NCI-H1417 (cell line): ENCODE data around the gene CMYA5.

ENCODE experiments used
- DNase-seq, 3 experiments: peaks; one replicate each; lab custom pipeline; 2025; lab: John Stamatoyannopoulos, UW

The CMYA5 gene

DNA sequence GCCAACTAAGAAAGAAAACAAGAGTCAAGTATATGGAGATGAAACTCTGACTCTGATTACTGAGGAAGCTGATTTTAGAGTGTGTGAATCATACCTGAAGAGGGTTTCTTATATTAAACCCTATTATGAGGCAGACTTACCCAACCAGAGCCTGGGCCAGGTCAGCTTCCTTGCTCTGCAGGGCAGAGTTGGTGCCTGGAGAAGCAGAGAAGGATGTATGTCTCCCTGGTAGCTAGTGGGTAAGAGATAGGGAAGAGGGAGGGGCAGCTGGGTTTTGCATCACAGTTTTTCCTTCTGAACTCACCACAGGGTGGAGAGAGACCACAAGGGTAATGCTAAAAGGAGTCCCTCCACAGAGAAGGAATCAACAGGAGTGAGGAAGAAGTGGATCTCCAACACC, 104.1 kb downstream of the CMYA5 start:
- no peak for DNase-seq

DNA sequence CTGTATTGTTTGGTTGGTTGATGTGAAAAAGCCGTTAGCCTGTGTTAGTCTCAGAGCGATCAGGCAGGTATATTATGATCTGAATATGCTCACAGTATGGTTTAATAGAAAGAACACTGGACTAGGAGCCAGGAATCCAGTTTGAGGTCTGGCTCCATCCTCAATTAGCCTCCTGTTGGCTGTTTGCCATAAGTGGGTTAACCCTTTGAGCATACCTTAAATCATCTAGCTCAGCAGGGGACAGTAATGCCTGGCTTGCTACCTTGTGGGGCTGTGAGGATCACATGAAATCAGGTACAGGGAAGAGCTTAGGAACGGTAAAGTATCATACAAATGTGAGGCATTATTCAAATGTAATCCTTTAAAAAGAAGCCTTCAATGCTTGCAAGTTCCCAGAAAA, 104.7 kb downstream of the CMYA5 start:
- peak in 2 of 3 experiments; percentile 30 to 79 for DNase-seq

DNA sequence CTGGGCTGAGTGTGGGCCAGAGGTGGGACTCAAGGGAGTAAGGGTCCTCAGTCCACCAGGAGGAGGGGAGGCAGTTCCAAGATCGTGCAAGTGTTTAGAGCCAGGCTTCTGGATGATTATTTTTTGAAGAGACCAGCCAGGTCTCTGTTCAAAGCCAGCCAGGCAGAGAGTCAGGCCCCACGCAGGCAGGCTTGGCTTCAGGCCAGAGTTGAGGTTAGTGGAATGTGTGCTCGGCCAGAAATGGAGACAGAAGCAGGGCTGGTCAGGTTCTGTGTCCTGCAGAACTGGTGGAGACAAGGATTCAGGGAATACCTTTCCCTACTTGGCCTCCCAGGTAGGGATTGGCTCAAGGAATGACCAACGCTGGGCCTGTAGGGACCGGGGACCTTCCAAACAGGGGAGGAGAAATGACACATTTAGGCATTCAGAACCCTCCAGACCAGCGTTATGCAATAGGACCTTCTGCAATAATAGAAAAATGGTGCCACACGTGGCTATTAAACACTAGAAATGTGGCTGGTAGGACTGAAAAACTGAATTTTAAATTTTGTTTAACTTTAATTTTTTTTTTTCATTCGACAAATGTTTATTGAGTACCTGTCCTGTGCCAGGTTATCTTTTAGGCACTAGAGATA, 106.2 kb downstream of the CMYA5 start:
- DNase-seq, result no peak

DNA sequence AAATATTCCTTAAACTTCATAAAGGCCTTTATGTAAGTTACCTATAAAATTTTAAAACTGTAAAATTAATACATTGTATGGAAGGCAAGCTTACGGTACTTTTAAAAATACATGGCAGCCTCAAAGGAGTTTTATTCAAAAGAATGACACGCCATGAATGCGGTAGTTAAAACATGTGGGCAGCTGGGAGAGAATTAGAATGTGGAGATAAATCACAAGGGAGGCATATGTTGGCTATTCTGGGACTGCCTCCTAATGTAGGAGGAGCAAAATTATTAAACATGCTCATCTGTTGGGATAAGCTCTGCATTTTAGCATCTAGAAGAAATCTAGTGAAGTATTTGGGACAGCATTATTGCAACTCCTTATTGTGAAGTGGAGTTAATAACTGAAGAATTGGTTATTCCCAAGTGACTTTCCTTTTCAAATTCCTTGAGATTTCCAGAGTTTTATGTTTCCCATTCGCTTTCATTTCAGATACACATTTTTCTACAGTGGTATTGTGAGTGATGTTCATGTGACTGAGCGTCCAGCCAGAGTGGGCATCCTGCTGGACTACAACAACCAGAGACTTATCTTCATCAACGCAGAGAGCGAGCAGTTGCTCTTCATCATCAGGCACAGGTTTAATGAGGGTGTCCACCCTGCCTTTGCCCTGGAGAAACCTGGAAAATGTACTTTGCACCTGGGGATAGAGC, 109.4 kb downstream of the CMYA5 start:
- no peak for DNase-seq

GRCh38 chr5:79800979-79801827, 111.6 kb downstream of the CMYA5 start:
- DNase-seq, result no peak

DNA sequence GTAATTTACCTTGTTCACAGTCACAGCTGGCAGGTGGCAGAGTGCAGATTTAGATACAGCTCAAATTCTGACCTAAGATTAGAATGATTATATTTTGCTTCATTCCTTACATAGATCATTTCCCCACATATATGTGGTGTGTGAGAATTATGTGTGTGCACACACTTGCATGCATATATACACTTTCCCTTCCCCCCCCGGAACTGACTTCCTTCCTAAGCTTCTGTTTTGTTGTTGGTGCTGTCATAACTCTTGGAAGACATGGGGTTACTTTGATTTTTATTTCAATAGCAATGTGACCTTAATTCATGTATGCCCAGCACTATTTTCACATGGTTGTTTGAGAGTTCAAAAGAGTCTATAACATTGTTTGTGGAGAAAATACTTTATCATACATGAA, 112.8 kb downstream of the CMYA5 start:
- DNase-seq, result no peak

DNA sequence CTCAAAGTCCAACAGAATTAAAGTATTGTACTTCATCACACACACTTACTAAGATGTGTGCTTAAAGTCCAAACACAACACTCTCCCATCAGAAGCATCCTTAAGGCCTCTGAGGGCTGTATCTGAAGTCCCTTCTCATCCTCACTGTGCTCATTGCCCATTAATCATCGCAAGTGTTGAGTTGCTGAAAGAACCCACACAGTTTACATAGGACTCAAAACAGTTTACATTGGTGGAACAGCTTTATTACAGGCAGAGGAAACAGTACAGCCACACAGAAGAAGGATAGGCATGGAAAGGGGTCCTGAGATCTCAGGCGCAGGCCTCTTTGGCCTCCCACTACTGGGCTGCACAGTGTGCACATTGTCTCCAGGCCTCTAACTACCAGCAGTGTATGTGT, 113.4 kb downstream of the CMYA5 start:
- no peak for DNase-seq

DNA sequence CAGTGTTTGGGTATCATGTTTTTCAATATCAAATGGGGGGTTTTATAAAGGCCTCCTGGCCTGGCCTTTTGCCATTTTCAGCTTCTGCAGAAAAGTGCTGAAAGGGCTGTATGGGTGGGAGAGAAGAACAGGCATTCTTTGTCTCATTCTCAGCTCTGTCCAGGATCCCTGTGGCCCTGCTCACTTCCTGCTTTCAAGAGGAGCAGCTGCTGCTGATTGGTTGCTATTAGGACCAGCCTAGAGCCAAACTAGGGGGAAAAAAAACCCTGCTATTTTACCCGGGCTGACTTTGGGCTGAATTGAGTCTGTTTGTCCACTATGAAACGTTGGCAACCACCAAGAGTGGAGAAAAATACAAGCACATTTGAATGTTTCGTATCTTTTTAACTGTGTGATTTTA, 117.1 kb downstream of the CMYA5 start:
- no peak for DNase-seq

DNA sequence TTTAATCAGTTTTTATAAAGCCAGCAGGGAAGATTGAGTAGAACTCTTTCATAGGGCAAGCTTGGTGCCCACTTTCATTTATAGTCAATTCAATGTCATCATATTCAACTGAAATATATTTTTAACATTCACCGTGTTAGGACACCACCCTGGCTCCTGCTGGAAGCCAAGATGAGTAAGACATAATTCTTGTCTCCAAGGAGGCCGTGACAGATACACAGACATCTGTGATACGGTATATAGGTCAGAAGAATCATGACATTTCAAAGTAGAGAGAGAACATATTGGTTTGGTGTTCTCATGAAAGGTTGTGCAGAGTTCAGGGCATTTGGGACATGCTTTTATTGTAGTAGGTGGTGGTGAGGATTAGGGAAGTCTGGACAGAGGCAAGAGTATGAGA, 120.1 kb downstream of the CMYA5 start:
- DNase-seq, result no peak

DNA sequence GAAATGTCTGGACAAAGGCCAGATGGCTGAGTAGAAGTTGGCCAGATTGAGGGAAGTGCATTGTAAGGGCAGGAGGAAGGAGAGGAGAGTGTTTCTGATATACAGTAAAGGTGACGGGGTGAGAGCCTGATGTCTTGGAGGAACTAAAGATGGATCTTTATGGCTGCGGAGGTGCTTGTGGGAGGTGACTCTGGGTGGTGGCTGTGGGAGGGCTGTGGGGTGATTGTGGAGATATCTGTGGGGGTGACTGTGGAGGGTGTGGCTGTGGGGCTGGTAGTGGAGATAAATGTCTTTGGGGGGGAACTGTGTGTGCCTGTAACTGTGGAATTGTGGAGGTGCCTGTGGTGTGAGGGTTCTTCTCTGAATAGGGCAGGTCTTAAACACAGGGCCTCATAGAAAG, 121.4 kb downstream of the CMYA5 start:
- DNase-seq, result no peak

- no peak for DNase-seq
Observed at GRCh38 chr5:79811904-79812303, 122.3 kb downstream of the CMYA5 start.

DNA sequence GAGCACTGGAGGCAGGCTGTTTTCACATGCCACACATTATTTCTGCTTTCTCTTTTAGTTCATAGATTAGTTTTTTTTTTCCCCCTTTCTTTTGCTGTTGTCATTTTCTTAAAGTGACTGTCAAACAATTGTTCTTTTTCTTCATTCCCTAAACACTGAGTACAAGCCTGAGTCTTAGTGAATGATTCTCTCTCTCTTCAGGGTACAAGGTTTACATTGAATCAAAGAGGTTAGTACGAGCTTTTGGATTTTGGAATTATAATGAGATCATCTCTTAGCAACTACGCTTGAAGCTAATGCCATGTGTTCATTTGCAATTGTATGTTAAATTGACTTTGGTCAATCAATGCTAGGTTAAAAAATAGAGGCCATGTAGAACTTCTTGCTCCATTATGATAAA, 125.1 kb downstream of the CMYA5 start:
- no peak for DNase-seq

DNA sequence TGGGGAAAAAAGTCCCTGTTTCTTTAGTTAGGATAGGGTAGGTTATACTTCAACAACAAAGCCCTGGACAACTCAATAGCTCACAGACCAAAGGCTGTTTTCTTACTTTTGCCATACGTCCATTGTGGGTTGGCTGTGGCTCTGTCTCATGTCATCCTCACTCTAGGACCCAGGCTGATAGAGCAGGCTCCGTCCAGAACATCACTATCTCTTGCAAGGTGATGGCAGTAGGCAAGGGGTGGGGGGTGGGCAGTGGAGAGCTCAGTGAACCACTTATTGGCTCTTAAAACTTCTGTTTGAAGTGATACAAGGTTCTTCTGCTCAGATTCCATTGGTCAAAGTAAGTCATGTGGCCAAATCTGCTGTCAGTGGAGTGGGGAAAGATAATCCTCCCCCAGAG, 126.4 kb downstream of the CMYA5 start:
- no peak for DNase-seq

GRCh38 chr5:79820648-79821047, 131.0 kb downstream of the CMYA5 start:
- no peak for DNase-seq

- no peak for DNase-seq
Observed at GRCh38 chr5:79824444-79824843, 134.8 kb downstream of the CMYA5 start.

GRCh38 chr5:79825802-79826201, 136.2 kb downstream of the CMYA5 start:
- no peak for DNase-seq

DNA sequence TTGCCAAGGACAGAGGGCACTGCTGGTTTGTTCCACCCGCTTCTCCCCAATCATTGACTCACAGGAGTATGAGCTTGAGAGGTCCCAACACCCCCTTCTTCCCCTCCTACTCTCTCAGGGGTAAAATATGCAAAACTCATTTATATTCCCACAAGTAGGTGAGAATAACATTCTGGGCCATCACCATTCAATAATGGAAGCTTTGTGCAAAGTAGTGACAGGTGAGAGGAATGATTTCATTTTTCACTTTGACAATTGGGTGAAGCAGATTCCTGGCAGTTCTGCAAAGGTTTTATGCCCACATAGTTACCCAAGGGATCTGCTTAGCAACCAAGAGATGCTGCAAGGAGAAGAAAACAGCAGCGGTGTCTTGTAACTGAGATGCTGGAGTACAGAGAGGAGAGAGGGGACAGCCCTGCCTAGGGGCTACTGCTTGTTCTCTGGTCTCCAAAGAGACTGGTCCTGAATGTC, 137.6 kb downstream of the CMYA5 start:
- DNase-seq, result no peak

DNA sequence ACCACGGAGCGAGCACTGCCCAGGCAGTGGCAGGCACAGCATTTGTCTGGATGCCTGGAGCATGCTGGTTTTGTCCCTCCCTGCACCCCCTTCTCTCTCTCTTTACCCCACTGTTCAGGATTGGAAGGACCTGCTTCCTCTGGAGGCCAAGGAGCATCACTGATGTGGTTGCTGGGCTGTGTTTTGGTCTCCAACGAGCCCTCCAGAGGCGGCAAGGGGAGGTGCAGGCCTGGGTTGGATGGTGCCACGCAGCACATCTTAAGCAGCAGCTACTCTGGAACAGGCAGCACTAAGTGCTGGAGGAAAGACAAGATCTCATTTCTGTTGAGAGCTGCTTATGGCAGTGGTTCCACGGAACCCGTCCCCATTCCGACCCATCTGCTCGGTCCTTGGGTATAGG, 139.6 kb downstream of the CMYA5 start:
- DNase-seq, result no peak

GRCh38 chr5:79831381-79832309, 142.0 kb downstream of the CMYA5 start:
- DNase-seq, result no peak

GRCh38 chr5:79832911-79833310, 143.3 kb downstream of the CMYA5 start:
- no peak for DNase-seq

DNA sequence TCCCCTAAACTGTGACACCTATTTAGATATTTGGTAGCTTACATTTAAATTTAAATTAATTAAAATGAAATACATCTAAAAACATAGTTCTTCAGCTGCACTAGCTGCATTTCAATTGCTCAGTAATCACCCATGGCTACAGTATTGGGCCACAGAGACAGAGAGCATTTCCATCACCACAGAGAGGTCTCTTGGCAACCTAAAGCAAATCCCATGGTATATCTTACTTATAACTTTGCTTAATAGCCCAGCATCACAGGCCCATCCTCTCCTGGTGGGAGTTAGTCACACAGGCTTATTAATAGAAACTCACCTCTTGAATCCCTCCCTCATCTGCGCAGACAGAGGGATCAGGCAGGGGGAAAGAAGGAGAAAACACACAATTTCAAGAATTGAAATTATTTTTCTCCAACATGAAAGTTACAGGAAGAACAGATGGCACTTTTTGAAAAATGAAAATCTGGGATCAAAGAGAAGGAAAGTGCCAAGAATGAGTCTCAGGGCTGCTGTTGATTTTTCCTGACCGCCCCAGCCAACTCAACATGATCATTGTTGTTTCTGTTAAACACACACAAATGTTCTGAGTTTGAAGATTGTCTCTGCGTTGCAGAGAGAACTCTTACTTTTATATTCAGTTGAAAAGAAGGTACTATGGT, 144.6 kb downstream of the CMYA5 start:
- DNase-seq, result peak in 1 of 3 experiments; percentile 2
